Right ventricle myocardium inferior (tissue), 1 donor: ENCODE results near the gene MTMR1. TPM values are rescaled to one million over a fixed set of nuclear protein-coding genes. Genes with fewer than 3 reads are reported as not detected.

Experiments
- ATAC-seq: fragments of 200-7000 bp; cut with Tn5 transposase; one replicate; pipeline ENCODE4 v1.9.1; 2020; ENCODE audit warnings: mild to moderate bottlenecking, moderate library complexity
- DNase-seq: peaks from one replicate; pipeline ENCODE4 v3.0.0; 2021; ENCODE audit errors: missing footprints
- intact Hi-C: fragments of 100-400 bp; cut with DNase I; formaldehyde crosslinking; loops from one replicate; pipeline ENCODE4 v1.11.0; 2022
- total RNA-seq: library from RNA; stranded (reverse); fragmentation: NEBNext Ultra II Directional; extraction: Animal tissue kit (Norgen Biotek cat#: 25700); gene quantifications from one replicate; pipeline ENCODE4 v1.2.1, GENCODE V29; 2021
- donor health status: DM: no; HTN: yes; CAD: no; lungs with severe emphysema.

Gene MTMR1
- total RNA-seq, 1 donor from 2014 or later = 19.4 TPM

DNA sequence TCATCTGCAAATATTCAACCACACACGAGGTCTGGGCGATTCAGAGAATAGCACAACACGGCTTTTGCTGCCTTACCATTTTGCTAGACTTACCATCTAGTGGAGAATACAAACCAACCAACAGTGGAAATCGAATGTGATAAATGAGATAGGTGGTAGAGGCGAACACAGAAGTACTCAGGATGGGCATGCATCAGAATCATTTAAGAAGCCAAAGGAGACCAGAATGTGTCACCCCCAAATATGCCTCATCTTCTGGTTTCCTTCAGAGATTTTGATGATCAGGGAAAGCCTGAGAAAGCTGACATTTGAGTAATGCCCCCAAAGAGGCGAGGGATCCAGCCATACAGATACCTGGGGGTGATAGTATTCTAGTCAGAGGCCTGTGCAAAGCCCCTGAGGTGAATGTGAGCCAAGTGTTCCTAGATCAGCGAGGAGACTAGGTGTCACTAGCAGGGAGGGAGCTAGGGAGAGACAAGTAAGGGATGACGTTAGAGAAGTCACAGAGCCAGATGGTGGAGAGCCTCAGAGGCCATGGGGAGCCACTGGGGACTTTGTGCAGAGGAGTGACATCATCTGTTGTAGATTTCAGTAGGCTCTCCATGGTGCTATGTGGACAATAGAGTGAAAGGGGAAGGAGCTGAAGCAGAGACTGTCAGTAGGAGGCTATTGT lies 1.7 kb downstream of the MTMR1 start:
- ATAC-seq = peak; percentile 43
- intact Hi-C loops = no loop called here
- DNase-seq = no peak

DNA sequence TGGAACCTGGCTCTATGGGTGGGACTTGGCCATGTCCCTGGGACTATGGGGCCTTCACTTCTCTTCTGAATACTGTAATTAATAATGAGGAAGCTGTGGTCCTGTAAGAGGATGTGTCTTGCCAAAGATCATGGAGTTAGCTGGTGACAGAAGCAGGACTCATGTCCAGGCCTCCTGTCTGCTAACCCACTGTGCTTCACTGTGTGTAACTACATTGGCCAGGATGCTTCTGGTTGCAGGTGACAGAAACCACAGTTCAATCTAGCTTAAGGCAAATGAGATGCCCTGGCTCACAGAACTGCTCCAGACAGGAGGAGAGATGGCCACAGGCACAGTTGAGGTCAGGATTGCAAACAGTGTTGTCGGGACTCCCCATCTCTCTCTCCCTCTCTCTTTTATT lies 3.1 kb downstream of the MTMR1 start:
- no peak for ATAC-seq
- DNase-seq = no peak
- intact Hi-C loops = no loop called here

DNA sequence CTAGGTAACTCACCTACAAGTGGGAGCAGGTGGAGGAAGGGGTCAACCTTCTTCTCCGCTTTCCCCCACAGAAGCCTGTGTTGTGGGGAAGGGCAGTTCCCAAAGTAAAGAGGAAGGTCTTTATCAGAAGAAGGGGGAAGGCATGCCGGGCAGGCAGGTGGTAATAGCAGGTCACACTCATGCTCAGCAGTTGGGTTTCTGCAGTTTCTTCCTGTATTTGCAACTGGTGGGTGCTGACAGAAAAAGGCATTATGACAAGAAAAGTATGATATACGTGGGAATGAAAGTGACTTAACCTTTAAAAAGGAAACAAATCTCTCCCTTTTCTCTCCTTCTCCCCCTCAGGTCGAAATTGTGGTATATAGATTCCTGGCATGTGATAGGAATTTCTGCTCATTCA lies 3.7 kb downstream of the MTMR1 start:
- intact Hi-C loops = no loop called here
- no peak for ATAC-seq
- no peak for DNase-seq

DNA sequence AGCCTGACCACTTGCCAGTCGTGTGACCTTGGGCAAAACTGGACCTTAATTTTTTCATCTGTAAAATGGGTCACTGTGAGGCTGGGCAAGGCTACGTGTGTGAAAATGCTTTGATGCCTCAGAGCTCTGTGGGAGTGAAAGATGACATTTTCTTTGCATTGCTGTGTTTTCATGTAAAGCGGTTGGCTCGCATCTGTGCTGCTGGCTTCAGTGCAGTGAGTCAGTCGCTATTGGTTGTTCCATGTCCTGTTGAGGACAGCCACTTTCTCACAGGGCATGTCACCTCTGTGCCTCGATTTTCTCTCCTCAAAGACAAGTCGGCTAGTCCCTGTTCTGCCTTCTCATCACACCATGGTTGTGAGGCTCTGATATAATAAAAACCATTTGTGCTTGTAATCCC lies 4.4 kb downstream of the MTMR1 start:
- DNase-seq = no peak
- intact Hi-C loops = no loop called here
- no peak for ATAC-seq

DNA sequence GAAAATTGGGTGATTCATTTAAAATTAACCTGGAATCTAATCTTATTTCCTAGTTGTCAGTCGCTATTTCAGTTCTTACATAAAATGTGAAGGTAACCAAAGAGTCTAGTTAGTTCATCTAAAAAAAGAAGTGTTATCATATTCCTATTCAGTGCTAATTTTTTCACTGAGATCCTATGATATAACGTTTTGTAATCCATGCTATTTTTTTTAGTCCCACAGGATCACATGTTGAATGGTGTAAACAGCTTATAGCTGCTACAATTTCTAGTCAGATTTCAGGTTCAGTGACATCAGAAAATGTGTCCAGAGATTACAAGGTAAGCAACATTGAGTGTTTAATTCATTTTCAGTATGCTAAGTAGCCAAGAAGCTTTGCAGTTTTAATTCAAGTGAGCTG lies 5.8 kb downstream of the MTMR1 start:
- intact Hi-C loops = no loop called here
- no peak for ATAC-seq

DNA sequence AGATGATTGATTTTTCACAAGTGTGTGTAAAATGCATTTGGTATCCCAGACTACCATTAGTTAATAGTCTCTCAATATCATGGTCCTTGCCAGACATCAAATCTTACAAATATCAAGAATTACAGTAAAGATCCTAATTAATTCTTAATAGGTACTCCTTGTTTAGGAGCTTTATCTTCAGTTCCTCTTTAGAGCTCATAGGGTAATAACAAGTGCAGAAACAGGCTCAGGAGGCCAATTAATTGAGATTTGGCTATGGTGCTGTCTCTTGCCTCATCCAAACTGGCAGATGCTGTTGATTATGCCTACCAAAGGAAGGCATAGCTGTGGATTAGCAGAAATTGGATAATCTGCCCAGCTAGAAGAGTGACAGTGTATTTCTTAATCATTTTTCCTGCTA lies 6.9 kb downstream of the MTMR1 start:
- intact Hi-C loops = no loop called here
- ATAC-seq = no peak
- DNase-seq = no peak

More for the DNA sequence above, 5.8 kb downstream of the MTMR1 start:
- DNase-seq = no peak

DNA sequence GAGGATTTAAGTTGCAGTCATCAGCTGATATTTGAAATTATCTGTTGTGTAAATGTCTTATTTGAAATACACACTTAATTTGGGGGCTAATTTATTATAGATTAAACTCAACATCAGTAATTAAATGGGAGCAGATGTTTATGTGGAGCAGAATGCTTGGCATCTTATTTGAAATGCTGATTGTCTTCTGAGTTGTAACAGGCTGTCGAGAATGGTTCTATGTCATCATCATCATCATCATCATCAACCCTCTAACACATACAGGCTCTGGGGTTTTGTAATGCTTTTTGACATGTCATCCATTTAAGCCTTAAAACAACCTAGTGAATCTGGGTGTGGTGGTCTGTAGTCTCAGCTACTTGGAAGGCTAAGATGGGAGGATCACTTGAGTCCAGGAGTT lies 8.2 kb downstream of the MTMR1 start:
- intact Hi-C loops = no loop called here
- ATAC-seq (no peak), DNase-seq (no peak)

DNA sequence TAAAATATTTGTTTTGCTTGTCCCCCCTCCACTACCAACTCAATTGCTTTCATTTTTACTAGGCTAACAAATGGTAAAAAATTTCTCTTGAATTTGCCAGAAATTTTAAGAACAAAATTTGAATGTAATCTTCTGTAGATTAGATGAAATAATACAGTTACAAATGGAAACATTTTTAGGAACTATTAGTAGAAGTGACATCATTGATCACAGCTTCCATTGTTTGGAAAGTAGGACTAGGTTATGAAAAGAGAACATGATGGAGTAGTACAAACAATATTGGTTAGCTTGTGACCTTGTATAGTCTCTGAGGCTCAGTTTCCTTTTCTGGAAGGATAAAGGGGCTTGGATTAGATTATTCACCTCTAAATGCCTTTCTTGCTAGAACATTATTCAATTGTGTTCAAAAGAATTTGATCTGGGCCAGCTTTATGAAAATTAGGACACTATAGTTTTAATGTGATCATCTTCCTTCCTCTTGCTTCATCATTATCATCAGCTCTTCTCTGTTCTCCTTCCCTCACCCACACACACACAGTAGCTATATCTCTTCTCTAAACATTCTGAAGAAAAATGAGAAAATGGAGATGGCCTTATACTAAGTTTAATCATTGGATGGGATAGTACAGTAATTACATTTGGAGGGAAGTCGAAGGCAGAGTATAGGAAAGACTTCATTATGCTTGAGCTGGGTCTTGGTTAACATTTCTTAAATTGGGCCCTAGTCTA lies 9.9 kb downstream of the MTMR1 start:
- intact Hi-C loops = no loop called here
- DNase-seq (no peak), ATAC-seq (no peak)

DNA sequence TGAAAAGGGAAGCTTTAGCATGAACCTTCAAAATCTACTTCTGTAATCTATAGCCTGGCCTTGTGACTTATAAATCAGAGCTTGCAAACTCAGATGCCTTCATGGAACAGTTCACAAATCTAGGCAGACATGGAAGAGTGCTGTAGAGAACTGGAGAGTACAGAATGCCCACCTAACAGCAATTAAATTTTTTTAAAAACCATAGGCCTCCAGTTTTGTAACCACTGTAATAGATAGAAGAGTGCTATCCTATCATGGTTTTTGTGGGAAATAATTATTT lies 10.4 kb downstream of the MTMR1 start:
- intact Hi-C loops = no loop called here
- no peak for DNase-seq
- ATAC-seq = no peak

DNA sequence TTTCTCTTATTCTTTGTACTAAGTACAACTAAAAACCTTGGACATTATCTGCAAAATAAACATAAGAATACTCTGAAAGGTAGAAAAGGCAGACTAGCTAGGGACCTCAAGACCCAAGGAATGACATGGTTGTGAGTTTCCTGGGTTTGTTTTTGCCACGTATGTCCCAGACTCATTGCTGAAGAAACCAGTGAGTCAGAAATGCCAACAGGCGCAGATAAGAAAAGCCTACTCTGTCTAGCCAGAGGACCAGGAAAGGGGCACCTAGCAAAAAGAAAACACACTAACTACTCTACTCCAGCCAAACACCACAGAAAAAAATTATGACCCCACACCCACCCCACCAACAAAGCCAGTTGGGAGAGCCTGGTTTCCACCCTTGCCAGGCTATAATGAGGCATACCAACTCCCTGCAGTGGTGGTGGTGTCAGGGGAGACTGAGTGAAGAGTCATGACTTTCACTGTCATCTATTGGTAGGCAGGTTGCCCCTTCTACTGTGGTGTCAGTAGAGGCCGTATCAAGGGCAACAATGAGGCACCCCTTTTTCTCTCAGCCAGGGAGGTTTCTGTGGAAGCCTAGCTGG lies 10.9 kb downstream of the MTMR1 start:
- intact Hi-C loops = no loop called here
- ATAC-seq = no peak
- DNase-seq = no peak

DNA sequence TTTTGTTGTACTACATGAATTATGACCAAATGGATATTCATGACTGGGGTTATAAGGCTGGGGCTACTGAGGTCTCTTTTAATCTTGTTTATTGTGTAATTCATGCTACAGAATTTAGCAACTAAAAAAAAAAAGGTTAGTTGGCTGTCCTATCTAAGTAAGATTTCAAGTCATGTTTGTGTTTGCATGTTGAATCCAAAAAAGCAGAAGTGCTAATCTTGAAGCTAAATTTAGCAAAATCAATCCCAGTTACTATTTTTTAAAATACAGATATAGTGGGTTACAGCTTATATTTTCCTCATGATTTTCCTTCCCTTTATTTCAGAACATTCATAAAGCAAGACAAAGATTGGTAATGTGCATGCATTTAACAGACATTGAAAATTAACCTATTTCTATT lies 19.4 kb downstream of the MTMR1 start:
- intact Hi-C loops = no loop called here
- no peak for ATAC-seq
- DNase-seq = no peak

DNA sequence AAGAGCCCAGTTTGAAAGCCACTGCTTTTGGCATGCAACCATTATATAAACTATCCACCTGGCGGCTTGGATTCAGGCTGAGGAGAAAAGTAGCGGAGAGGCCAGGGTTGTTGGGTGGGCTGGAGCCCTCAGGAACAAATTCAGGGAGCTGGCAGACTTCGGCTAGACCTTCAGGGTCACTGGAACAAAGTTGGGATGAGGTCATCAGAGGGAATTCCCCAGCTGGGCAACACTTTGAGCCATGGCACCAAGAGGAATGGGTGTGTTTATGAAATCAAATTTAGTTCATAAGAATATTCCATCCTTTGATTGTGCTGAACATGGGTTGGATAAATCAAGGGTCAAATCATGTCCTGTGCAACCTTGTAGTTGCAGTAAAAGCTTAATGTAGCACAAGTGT lies 22.0 kb downstream of the MTMR1 start:
- ATAC-seq = no peak
- intact Hi-C loops = loop anchor here (5.0 kb wide), 1 partner anchor 33 kb away; no protein-coding TSS in a partner anchor
- no peak for DNase-seq

DNA sequence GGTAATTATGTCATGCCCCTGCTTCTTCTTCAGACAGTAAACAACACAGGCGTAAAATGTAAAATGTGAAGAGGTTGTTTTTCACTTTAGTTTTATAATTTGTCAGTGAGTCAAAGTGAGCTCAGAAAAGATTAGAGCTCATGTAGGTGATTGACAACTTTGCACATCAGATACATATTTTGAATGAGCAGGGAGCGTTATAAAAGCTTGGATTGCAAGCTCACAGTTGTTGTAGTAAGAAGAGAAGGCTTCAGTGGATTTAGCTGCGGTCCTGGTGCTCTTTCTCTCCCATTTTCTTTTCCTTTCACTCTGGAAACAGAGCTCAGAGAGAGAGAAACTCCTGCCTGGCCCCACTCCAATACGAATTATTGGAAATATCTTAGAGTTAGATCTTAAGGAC lies 26.4 kb downstream of the MTMR1 start:
- intact Hi-C loops = loop anchor here (5.0 kb wide), 1 partner anchor 37 kb away; no protein-coding TSS in a partner anchor
- DNase-seq (no peak), ATAC-seq (no peak)

DNA sequence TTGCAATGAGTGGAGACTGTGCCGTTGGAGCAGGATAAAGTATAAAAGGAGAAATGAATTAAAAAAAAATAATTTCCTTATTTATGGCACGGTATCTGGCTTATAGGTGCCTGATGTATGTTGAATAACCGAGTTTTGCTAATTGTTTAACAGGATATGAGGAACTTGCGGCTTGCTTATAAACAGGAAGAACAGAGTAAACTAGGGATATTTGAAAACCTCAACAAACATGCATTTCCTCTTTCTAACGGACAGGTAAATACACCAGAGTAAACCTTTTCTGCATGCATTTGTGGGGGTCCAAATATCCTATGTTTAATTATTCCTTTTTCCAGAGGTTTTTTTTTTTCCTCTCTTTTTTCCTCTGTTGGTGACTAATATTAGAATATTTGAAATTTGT lies 36.8 kb downstream of the MTMR1 start:
- intact Hi-C loops = no loop called here
- DNase-seq (no peak), ATAC-seq (no peak)

DNA sequence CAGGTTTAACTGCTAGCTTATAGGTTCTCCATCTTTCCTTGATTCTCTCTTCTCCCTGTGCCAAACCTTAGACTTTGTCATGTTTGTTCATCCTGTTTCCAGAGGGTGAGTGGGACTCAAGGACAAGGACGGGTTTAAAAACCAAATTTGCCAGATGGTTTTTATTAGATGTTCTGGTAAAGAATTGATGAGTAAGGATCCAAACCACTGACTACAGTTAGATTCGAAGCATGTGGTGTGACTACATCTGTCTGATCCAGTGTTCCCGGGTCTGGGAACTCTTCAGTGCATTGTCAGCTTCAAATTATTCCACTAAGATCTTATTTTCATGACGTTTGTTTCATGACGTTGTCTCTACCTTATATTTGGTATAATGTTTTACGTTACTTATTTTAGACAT lies 37.5 kb downstream of the MTMR1 start:
- ATAC-seq = no peak
- intact Hi-C loops = no loop called here
- no peak for DNase-seq

DNA sequence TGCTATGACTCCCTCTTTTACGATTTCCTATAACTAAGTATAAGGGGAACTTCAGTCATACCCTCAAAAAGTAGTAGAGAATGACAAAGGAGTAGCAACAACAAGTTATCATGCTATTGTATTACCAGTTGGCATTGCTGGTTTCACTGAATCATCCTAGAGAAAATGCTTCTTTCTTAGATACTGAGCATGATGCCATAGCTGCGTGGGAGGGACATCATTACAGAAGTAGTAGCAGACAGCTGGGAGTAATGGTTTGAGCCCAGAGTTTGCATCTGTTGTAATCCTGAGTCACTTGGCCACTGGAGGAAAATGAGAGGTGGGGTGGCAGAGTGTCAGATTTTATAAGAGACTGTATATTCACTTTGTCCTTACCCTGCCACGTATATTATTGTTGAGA lies 38.6 kb downstream of the MTMR1 start:
- ATAC-seq = no peak
- no peak for DNase-seq
- intact Hi-C loops = no loop called here

DNA sequence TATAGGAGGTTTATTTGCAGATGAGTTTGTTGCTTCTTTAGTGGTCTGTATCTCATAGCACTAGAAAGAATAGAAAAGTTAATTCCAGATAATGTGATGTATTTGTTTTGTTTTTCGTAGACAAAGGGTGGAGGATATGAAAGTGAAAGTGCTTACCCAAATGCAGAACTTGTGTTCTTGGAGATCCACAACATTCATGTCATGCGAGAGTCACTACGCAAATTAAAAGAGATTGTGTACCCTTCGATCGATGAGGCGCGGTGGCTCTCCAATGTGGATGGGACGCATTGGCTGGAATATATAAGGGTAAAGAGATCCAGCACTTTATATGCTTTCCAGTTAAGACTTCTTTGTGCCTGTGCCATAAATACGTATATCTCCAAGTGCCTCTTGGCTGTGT lies 43.3 kb downstream of the MTMR1 start:
- no peak for ATAC-seq
- intact Hi-C loops = no loop called here
- no peak for DNase-seq

DNA sequence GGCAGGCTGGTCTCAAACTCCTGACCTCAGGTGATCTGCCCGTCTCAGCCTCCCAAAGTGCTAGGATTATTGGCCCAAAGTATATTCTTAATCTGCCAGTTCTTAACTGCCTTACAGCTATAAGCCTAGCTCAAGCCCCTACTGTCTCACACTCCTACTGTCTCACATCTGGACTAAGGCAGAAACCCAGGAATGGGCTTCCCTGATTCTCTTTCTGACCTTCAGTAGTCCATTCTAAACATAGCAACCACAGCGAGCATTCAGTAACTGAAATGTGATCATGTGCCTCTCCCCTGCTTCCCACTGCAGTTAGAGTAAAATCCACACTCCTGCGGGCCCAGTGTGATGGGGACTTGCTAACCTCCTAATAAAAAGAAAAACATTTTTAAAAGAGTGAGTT lies 58.9 kb downstream of the MTMR1 start:
- ATAC-seq (peak; percentile 28), DNase-seq (no peak)
- intact Hi-C loops = no loop called here

DNA sequence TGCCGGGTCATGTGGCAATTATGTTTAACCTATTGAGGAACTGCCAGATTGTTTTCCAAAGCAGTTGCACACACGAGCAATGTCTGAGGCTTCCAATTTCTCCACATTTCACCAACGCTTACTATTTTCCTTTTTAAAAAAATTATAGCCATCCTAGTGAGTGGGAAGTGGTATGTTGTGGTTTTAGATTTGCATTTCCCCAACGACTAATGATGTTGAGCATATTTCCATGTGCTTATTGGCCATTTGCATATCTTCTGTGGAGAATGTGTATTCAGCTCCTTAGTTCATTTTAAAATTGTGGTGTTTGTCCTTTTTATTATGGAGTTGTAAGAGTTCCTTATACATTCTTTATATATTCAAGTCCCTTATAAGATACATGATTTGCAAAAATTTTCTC lies 60.2 kb downstream of the MTMR1 start:
- DNase-seq (no peak), ATAC-seq (no peak)
- intact Hi-C loops = no loop called here

DNA sequence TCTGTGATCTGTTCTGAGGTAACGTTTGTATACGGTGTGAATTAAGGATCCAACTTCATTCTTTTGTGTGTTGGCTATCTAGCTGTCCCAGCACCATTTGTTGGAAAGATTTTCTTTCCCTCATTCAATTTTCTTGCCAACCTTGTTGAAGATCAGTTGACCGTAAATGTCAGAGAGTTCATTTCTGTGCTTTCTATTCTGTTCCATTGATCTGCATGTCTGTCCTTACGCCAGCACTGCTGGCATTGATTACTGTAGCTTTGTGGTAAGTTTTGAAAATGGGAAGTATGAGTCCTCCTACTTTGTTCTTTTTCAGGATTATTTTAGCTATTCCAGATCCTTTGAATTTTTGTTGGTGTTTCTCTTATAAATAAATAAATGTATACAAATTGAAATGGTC lies 60.8 kb downstream of the MTMR1 start:
- intact Hi-C loops = no loop called here
- no peak for ATAC-seq
- DNase-seq = no peak

DNA sequence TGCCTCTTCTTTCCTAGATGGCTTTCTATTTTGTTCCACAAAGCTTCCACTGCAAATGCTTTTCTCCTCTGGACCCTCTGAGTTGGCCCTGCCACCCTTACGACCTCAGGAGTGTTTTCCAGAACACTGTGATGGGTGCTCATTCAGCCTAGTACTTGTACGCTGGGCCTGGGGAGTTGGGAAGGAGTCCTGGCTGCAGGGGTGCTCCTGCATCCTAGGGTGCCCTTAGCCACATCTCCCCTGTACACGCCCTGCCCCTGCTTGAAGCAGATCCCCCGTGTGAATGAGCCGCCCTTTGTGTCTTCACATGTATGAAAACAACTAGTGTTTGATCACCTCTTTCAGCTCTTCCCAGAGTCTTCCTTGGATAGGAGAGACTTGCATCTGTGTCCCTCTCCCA lies 64.2 kb downstream of the MTMR1 start:
- intact Hi-C loops = no loop called here
- ATAC-seq (no peak), DNase-seq (no peak)
